Small intestine (tissue), 16 donors: ENCODE data around the gene SPPL2B. TPM values are rescaled to one million over a fixed set of nuclear protein-coding genes. Genes with fewer than 3 reads are reported as not detected.
"Not testable (repeated sequence)": the region's sequence is repeated elsewhere in the genome, so short reads cannot be mapped to it uniquely, and the experiment has no call there.

Experiments
- DNase-seq, 2 donors: peaks; one replicate each; pipeline versions ENCODE4 v3.0.0 to v3.0.0-alpha.2; 2013
- FAIRE-seq: peaks from 2 replicates; lab custom pipeline; 2012; peaks lifted over from hg19 to GRCh38; lab: Jason Lieb, UNC
- H3K27ac ChIP-seq, 3 donors: one replicate each; pipeline ENCODE4 v1.5.1; 2013; ENCODE audit warnings: low read length in 2 of 3, mild to moderate bottlenecking in 2 of 3, control low read depth in 1 of 3, inconsistent platforms in 1 of 3, low read depth in 1 of 3, moderate library complexity in 1 of 3
- H3K27me3 ChIP-seq, 3 donors: one replicate each; pipeline ENCODE4 v1.6.1; 2013; ENCODE audit warnings: low read length in 3 of 3, inconsistent platforms in 1 of 3; ENCODE audit not compliant: control insufficient read depth in 3 of 3, insufficient read depth in 3 of 3
- H3K36me3 ChIP-seq, 3 donors: one replicate each; pipeline ENCODE4 v1.6.1; 2013; ENCODE audit warnings: low read length in 3 of 3, inconsistent platforms in 1 of 3, low read depth in 1 of 3, mild to moderate bottlenecking in 1 of 3, moderate library complexity in 1 of 3; ENCODE audit not compliant: control insufficient read depth in 3 of 3, insufficient read depth in 2 of 3
- H3K4me1 ChIP-seq, 3 donors: one replicate each; pipeline ENCODE4 v1.6.1; 2013; ENCODE audit warnings: low read length in 2 of 3, inconsistent platforms in 1 of 3, low read depth in 1 of 3, mild to moderate bottlenecking in 1 of 3, moderate library complexity in 1 of 3; ENCODE audit not compliant: control insufficient read depth in 3 of 3, insufficient read depth in 2 of 3
- H3K4me3 ChIP-seq, 3 donors: one replicate each; pipeline ENCODE4 v1.5.1; 2013; ENCODE audit warnings: low read length in 3 of 3, control low read depth in 1 of 3, inconsistent platforms in 1 of 3, low read depth in 1 of 3, mild to moderate bottlenecking in 1 of 3, moderate library complexity in 1 of 3
- H3K9me3 ChIP-seq, 2 donors: one replicate each; pipeline ENCODE4 v1.6.1; 2013; ENCODE audit warnings: low read depth in 1 of 2, low read length in 1 of 2; ENCODE audit not compliant: control insufficient read depth in 2 of 2, insufficient read depth in 1 of 2
- WGBS, 3 donors: extraction: QIAGEN DNeasy Blood & Tissue Kit; methylation state at CpG; one replicate each; pipeline ENCODE4 v1.1.7; 2013; 5-methylcytosine and 5-hydroxymethylcytosine counted together
- long read RNA-seq, 10 donors: transcript quantifications; one replicate each; lab custom pipeline, GENCODE V29; 2026
- polyA plus RNA-seq, 4 donors: library from polyadenylated mRNA; stranded (reverse) in 3 of 4; unstranded in 1 of 4; fragments of 200-250 nt in 3 of 4; fragments of 120-200 nt in 1 of 4; gene quantifications; one replicate each; pipeline versions ENCODE4 v1.2.1 to v1.2.3, GENCODE V29; 2013
- donor health status: healthy with polysubstance abuse.
- donor health status: control.
- donor health status: control.
- donor health status: Bipolar disorder and iron deficiency.
- donor health status: healthy.

Gene SPPL2B
- 100 to 1,000 TPM in 1 of 4 donors, 10 to 100 TPM in 3; 69.3 to 109 (median 78.2) TPM for polyA plus RNA-seq
- long read RNA-seq, donor 1, result 0 reads
- long read RNA-seq, donor 2, partial matches to known transcripts, result 0 of 1 reads
- long read RNA-seq, donor 2, other reads (novel, unspliced or antisense), result 0 of 1 reads
- long read RNA-seq, donor 3, partial matches to known transcripts, result 25 of 26 reads
- long read RNA-seq, donor 3, other reads (novel, unspliced or antisense), result 0 of 26 reads
- long read RNA-seq, donor 4, result 0 reads
- long read RNA-seq, donor 5, result 0 reads
- long read RNA-seq, donor 6, transcript SPPL2B-209 (15 exons, 3,456 nt), result major isoform, 5 of 12 reads
- long read RNA-seq, donor 6, partial matches to known transcripts, result 5 of 12 reads
- long read RNA-seq, donor 6, other reads (novel, unspliced or antisense), result 0 of 12 reads
- long read RNA-seq, donor 7, partial matches to known transcripts, result 0 of 2 reads
- long read RNA-seq, donor 7, other reads (novel, unspliced or antisense), result 0 of 2 reads
- long read RNA-seq, donor 8, result 0 reads
- long read RNA-seq, donor 9, partial matches to known transcripts, result 0 of 3 reads
- long read RNA-seq, donor 9, other reads (novel, unspliced or antisense), result 0 of 3 reads
- long read RNA-seq, donor 10, partial matches to known transcripts, result 11 of 15 reads
- long read RNA-seq, donor 10, other reads (novel, unspliced or antisense), result 0 of 15 reads

GRCh38 chr19:2328401-2329148, at the start of gene SPPL2B, which contains the start of gene LSM7:
Gene SPPL2B, plus strand, starts transcription at chr19:2328684. Its CDS starts 26 bp downstream, at chr19:2328710.
Gene LSM7, minus strand, starts transcription at chr19:2328586. Its CDS starts 20 bp downstream, at chr19:2328566.
- peak; percentile 89 to 97 for DNase-seq

GRCh38 chr19:2280633-2281264, 47.7 kb upstream of the SPPL2B start:
- no peak for DNase-seq
- Histone ChIP-seq H3K27ac (no peak overlapping the region), H3K4me3 (no peak overlapping the region), H3K36me3 (peaks cover 0 to 8% (median 0%) of the 10 kb centered on the region in 3 donors), H3K27me3 (peaks cover 0 to 29% (median 0%) of the 10 kb centered on the region in 3 donors), H3K9me3 (no peaks in the 10 kb centered on the region), H3K4me1 (peaks cover 0 to 16% (median 0%) of the 10 kb centered on the region in 3 donors)
- no peak for FAIRE-seq
- 35 to 66% (median 50%) methylated on average over 25 to 26 of the region's 26 CpGs for WGBS, 3 donors

More at GRCh38 chr19:2328401-2329148, at the start of gene SPPL2B, which contains the start of gene LSM7:
- Histone ChIP-seq H3K4me3 (peak within 1 kb of the TSS; percentile 86 to 94 (median 92)), H3K9me3 (no peaks in the 10 kb centered on the region), H3K36me3 (peaks cover 3 to 55% (median 5%) of the 10 kb centered on the region in 3 donors), H3K4me1 (peaks cover 2 to 50% (median 5%) of the 10 kb centered on the region in 3 donors), H3K27me3 (no peaks in the 10 kb centered on the region), H3K27ac (peak within 1 kb of the TSS; percentile 92 to 97 (median 96))
- FAIRE-seq, result no peak
- WGBS, 3 donors, result 0% methylated on average over 85 to 89 of the region's 89 CpGs

- Histone ChIP-seq H3K4me3 (peak overlapping the region in 2 of 3 donors; percentile 10 to 27), H3K4me1 (peaks cover 0 to 16% (median 0%) of the 10 kb centered on the region in 3 donors), H3K27ac (peak overlapping the region in 2 of 3 donors; percentile 28 to 58), H3K27me3 (peaks cover 0 to 36% (median 0%) of the 10 kb centered on the region in 3 donors)
- WGBS, 3 donors, result 17 to 28% (median 21%) methylated on average over 13 to 16 of the region's 16 CpGs
- not testable (repeated sequence) for DNase-seq, H3K9me3 ChIP-seq, H3K36me3 ChIP-seq, FAIRE-seq
These were observed 47.0 kb upstream of the SPPL2B start for GRCh38 chr19:2281265-2282061.

GRCh38 chr19:2282062-2282861, 46.2 kb upstream of the SPPL2B start, which contains the start of gene PEAK3:
Gene PEAK3, minus strand, starts transcription at chr19:2282175. Its CDS starts 1,244 bp downstream, at chr19:2280931.
- Histone ChIP-seq H3K27ac (peak within 1 kb of the TSS in 2 of 3 donors; percentile 28 to 58), H3K27me3 (peaks cover 0 to 43% (median 0%) of the 10 kb centered on the region in 3 donors), H3K9me3 (no peaks in the 10 kb centered on the region), H3K4me1 (peaks cover 0 to 16% (median 0%) of the 10 kb centered on the region in 3 donors), H3K36me3 (no peaks in the 10 kb centered on the region), H3K4me3 (peak within 1 kb of the TSS in 2 of 3 donors; percentile 10 to 27)
- no peak for FAIRE-seq
- DNase-seq, result peak; percentile 49 to 55
- 8 to 12% (median 11%) methylated on average over 37 to 41 of the region's 41 CpGs for WGBS, 3 donors

- Histone ChIP-seq H3K27me3 (peaks cover 0 to 49% (median 0%) of the 10 kb centered on the region in 3 donors), H3K4me3 (no peak overlapping the region), H3K36me3 (no peaks in the 10 kb centered on the region), H3K27ac (no peak overlapping the region), H3K9me3 (no peaks in the 10 kb centered on the region), H3K4me1 (peaks cover 0 to 16% (median 0%) of the 10 kb centered on the region in 3 donors)
- no peak for DNase-seq
- 50 to 68% (median 67%) methylated on average over 11 of the region's 11 CpGs for WGBS, 3 donors
- FAIRE-seq, result no peak
These were observed 45.6 kb upstream of the SPPL2B start for GRCh38 chr19:2282862-2283237.

- Histone ChIP-seq H3K36me3 (no peaks in the 10 kb centered on the region), H3K27me3 (peaks cover 0 to 60% (median 4%) of the 10 kb centered on the region in 3 donors), H3K9me3 (no peaks in the 10 kb centered on the region), H3K27ac (no peak overlapping the region), H3K4me3 (no peak overlapping the region), H3K4me1 (peaks cover 0 to 9% (median 0%) of the 10 kb centered on the region in 3 donors)
- DNase-seq (no peak), FAIRE-seq (no peak)
- 88 to 93% (median 91%) methylated on average over 8 of the region's 8 CpGs for WGBS, 3 donors
These were observed 44.5 kb upstream of the SPPL2B start for GRCh38 chr19:2283835-2284507.
